Measurements from ENCODE around the gene ASS1.

Gene ASS1

DNA sequence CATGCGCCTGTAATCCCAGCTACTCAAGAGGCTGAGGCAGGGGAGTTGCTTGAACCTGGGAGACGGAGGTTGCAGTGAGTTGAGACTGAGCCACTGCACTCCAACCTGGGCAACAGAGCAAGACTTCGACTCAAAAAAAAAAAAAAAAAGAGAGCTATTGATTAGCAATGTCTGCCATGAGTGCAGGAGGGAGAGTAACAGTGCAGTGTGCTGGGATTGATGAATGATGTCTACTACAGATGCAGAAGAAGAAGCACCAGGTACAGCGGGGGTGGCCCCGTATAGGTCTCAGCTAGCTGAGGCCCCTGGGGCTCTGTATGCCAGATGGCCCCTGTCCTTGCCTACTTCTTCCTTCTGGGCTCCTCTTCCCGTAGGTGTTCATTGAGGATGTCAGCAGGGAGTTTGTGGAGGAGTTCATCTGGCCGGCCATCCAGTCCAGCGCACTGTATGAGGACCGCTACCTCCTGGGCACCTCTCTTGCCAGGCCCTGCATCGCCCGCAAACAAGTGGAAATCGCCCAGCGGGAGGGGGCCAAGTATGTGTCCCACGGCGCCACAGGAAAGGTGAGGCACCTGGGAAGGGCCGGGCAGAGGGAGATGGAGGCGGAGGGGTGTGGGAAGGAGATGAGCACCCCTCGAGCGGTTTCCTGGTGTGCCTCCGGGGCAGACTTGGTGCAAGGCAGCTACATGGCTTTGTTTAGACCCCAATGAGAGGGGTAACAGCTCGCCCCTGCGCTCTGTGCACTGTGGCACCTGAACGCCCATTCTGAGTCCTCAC lies 13.5 kb downstream of the ASS1 start:
- no peak for DNase-seq

DNA sequence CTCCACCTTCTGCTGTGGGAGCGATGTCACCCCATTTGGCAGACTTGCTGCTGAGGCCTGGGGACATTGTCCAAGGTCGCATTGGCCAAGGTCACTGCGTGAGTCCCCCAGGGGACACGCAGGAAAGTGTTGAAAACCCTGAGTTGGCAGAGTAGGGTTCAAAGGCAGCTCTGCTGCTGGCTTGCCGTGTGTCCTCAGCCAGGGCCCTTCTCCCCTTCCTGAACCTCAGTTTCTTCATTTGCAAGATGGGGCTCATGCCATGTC lies 14.0 kb downstream of the ASS1 start:
- no peak for DNase-seq

DNA sequence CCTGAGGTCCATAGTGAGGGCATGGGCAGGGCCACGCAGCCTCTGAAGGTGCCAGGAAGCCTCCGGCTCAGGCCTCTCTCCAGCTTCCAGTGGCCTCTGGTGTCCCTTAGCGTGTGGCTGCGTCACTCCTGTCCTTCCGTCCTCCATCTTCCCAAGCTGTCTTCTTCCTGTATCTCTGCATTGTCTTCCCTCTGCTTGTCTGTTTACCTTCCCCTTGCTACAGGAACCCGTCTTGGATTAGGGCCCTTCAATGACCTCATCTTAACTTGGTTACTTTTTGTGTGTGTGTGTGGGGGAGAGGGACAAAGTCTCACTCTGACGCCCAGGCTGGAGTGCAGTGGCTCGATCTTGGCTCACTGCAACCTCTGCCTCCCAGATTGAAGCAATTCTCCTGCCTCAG lies 14.4 kb downstream of the ASS1 start:
- DNase-seq, result no peak

DNA sequence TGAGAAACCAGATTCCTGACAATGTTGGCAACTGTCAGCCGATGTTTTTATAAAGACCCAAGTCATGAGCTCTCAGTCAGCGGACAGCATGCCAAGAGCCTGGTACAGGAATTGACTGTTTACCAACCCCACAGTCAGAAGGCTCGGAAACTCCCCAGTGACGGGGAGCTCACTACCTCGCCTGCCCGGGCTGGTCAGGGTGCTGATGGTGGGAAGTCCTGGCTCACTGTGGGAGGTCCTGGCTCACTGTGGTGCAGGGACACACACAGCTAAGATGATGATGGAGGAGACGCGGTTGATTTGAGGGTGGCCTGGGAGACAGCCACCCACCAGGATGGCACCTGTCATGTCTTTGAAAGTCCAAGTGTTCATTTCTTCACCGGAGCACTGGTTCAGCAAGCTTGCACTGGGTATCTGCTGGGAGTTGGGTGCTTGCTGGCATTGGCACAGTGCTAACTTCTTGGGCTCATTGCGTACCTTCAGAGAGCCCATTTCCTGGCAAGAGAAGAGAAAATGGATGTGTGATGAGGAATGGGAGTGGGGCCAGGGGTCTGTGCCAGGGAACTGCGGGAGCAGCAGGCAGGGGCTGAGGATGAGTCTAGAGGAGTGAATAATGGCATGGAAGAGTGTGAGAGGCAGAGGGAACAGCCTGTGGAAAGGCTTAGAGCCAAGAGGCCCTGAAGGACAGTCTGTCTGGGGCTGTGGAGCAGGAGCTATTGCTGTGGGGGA lies 15.3 kb downstream of the ASS1 start:
- DNase-seq, result no peak

DNA sequence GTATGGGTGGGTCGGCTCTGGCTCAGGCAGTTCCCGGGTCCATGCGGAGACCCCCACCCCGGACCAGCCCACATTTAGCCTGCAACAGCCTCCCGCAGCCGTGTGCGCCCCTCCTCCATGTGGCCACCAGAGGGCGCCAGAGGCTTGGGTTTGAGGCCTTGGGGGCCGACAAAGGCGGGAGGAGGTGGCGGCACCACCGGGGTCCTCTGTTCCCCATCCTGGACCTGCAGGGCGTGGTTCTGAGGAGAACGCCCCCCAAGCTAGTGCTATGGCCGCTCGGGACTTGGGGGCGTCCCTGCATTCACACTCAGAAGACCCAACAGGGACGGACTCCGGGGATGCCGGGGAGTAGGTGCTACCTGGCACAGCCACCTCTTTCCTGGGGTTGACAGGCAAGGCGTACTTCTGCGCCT lies 16.5 kb downstream of the ASS1 start:
- DNase-seq, result peak; percentile 15

DNA sequence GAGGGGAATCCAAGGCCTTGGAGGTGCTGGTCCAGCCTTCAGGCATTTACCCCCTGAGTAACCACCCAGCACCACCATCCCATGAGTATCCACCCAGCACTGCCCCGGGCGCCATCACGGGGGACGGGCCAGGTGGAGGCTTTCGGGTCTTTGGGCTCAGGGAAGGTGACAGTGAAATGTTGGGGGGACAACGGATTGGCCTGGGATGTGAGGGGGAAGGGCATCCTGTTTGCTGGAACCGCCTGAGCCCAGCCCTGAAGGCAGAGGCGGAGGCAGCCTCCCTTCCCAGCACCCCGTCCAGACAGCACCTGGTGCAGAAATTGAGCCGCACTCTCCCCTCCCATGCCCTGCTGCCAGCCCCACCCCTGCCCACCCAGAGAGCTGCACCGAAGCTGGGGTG lies 17.0 kb downstream of the ASS1 start:
- DNase-seq, result no peak

DNA sequence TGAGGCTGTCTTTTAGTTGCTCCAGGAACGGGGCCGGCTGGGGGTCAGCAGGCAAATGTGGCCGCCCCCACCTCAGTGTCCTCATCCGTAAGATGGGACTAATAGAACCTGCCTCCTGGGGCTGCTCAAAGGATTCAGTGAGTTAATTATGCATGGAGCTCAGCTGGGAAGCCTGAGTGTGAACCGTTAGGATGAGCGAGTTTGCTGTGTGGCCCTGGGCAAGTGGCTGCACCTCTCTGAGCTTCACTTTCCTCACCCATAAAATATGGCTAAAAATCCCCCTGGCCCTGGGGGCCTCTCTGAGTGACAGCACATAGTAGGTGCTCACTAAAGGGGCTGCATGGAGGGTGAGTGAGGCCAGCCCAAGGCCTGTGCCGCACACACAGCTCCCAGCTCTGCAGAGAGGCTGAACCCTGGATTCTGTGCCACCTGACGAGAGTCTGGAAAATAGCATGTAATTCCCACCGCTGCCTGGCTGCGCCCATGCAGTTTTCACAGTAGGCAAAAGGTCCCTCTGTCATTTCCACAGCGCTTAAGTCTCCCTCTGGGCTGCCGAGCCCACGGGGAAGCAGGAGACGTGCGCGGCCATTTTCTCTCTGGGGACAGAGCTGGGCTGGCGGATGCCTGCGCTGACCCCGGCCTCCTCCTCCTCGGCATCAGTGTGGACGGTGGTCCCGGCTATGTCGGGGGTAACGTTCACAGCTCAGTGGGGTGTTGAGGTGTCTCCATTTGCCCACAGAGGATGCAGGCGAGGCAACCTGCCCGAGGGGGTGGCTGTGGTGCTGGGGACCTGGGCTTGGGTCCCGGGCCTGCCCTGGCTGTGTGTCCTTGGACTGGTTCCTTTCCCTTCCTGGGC lies 18.2 kb downstream of the ASS1 start:
- no peak for DNase-seq

DNA sequence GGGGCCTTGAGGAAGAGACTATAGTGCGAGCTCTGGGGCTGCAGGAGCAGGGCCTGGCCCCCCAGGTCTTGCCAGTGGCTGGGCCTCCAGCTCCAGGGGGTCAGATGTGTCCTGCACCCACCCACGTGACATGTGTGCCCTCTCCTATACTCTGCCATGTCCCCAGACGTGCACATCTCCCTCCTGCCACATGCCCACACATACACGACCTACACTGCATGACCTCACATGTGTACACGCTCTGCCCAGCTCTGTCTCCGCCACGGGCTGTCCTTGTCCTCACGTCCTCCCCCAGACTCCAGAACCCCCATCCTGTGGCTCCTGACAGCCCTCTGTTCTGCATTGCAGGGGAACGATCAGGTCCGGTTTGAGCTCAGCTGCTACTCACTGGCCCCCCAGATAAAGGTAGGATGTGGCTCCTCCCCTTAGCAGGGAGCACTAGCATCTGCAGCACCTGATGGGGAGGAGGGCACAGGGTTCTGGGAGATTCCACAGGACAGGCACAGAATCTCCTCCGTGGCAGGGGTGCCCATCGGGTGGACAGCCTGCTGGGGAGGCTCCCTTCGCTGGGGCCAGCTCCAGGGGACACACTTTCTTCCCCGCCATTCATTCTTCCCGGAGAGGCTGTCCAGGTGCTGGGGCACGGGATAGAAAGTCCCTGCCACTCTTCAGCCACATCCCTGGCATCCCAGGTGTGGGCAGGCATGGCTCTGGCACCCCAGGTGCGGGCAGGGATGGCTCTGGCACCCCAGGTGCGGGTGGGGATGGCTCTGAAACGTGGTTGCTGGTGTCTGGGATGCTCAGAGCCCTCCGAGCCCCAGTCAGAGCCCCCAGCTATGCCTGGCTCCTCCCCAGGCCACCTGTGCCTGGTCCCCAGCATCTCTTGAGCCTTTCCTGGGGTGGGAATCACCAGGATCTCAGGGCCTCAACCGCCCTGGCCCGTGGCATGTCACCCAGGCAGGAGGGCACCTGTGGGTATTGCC lies 19.3 kb downstream of the ASS1 start:
- DNase-seq, result no peak

DNA sequence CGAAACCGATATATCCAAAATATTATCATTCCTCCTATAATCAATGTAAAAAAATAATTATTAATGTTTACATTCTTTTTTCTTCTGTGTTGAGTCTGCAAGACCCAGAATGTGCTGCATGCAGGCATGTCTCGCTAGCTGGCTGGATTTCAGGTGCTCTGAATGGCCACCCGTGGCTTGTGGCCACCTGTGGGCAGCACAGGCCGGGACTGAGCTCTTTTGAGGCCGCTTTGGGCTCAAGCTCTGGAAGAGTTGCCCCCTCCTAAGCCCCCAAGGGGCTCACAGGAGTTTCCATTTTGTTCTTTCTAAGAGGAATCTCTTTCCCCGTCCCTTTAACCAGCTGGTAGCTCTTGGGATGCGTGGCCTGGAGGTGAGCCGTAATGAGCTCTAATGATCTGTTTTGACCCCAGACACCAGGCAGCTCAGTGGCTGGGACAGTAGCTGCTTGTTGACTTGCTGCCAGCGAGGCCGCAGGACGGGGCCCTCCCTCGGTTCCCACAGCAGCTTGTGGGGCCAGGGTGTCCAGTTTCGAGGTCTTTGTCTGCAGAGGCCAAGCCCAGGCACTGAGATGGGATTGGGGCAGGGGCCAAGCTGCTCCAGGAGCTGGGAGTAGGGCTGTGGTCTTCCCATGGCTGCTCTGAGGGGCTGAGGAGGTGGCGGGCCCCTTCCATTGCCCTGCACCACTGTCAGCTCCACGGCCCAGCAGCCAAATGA lies 20.8 kb downstream of the ASS1 start:
- no peak for DNase-seq

DNA sequence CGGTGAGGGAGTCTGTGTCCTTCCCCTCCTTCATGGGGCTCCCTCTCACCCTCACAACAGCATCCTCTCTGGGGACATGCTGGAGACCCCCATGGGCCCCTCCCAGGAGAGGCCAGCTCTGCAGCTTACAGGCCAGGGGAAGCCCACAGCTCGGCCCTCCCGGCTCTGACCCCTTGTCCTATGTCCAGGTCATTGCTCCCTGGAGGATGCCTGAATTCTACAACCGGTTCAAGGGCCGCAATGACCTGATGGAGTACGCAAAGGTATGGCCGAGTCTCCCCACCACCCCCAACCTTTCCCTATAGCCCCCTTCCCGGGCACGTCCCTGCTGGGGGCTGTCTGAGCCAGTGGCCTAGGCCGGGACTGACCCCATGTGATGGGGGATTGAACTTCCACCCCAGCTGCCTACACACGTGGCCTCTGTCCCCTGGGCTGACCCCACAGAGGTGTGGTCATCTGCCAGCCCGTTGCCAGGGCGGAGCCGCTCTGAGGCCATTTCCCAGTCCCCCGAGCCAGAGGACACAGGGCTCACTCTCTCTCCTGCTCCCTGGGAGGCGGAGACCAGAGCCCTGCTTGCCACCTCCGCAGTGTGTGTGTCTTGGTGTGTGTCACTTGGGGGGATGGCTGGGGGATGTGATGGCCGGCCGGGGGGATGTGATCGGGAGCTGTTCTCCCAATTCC lies 21.9 kb downstream of the ASS1 start:
- DNase-seq, result no peak

DNA sequence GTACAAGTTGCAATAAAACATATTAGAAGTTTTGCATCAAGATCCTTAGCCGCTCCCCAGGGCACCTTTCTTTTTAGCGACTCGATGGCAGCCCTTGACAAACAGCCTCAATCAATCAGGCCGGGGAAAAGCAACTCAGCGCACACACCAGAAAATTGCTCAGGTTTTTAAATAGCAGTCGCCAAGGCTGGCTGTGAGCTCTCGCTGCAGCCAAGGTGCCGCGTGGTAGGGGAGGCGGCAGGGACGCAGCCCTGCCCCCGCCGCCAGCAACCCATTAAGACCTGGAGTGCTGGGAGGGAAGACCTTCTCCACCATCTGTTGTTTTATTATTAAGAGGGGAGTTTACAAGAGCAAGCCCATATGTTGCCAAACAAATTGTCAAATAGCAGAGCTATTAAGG lies 22.6 kb downstream of the ASS1 start:
- DNase-seq, result peak; percentile 12

DNA sequence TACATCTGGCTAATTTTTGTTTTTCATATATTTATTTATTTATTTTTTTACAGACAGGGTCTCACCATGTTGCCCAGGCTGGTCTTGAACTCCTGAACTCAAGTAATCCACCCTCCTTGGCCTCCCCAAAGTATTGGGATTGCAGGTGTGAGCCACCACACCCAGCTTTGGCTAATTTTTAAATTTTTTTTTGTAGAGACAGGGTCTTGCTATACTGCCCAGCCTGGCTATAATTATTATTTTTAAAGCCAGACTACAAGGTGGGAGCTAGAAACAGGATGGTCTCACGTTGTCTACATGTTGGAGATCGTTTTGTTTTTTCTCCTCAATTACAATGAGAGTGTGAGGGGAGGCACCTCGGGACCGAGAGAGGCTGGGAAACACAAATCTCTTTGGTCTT lies 23.8 kb downstream of the ASS1 start:
- DNase-seq, result no peak

DNA sequence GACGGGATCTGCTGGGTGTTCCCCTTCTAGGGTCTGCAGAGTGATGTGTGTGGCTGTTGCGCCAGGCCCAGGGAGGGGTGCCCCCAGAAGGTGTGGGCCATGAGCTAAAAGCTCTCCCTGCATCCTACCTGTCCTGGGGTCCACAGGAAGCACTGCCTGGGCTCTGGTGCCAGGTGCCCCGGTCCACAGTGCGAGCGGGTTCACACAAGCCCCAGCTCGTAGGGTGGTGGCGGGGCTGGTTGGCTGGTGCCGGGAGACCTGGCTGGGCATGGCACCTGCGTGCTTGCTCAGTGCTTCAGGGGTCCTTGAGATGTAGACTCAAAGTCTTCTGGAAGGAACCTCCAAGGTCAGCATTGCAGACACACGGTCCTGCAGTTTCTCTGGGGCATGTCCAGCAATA lies 25.5 kb downstream of the ASS1 start:
- DNase-seq, result no peak

DNA sequence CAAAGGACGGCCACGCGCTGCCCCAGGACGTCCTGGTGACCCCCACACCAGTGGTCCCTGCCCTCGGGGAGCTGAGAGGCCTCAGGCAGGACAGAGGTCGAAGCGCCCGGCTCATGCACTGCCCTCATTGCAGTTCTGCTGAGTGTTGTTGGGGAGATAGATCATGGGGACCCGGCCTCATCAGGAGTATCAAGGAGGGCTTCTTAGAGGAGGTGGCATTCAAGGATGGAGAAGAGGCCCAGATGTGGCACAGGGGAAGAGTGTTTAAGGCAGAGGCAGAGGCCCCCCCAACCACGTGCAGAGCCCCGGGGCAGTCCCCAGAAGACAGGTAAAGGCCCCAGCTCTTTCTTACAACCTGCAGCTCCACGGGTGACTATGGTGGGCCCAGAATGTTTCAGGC lies 26.2 kb downstream of the ASS1 start:
- DNase-seq, result no peak

DNA sequence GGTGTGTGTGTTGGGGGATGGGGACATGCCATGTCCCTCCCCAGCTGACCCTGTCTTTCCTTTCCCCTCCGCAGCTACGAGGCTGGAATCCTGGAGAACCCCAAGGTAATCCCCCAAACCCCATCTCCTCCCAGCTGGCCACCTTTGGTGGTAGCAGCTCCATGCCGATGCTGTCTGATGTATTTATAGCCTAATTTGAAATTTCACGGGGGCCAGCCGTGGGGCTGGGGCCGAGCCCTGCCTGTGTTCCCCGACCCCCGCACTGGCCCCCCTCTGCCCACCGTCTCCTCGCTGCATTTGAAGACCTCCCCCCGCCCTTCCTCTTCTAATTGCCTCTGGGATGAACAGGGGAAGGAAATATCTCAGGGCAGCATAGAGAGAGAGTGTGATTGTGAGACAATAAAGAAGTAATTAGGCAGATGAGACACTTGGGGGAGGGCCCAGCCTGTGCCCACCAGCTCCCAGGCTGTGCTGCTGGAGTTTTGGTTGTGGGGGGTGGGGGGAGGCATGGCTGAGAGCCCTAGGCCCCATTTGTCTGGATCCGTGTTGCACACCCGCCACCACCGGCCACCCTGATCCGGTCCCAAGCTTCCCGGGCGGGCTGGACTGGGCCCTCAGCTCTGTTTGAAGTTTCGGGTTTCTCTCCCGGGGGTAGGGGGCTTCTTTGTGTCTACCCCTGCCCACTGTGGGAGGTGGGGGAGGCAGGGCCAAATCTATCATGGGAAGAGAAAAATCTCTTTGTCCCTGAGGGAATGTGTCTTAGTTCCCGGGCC lies 26.8 kb downstream of the ASS1 start:
- DNase-seq, result no peak

DNA sequence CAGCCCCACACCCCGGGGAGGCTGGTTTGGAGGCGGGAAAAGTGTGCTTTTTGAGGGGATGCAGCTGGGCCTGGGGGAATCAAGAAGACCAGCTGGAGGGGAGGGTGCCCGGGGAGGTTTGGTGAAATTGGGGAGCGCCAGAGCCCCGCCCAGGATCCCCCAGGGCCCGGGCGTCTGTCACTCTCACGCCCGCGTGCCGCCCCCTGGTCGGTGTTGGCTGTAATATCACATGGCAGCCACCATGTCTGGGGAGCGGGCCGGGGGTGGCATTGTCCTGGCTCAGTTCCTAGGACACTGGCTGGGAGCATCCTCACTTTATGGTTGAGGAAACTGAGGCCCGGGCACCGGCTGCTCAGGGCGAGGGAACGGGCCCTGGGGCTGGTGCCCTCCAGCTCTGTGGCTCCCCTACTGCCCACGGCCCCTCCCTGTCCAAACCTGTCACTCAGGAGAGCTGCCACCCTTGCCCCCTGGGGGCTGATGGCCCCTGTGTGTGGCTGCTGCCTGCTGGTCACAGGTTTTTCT lies 27.5 kb downstream of the ASS1 start:
- no peak for DNase-seq

DNA sequence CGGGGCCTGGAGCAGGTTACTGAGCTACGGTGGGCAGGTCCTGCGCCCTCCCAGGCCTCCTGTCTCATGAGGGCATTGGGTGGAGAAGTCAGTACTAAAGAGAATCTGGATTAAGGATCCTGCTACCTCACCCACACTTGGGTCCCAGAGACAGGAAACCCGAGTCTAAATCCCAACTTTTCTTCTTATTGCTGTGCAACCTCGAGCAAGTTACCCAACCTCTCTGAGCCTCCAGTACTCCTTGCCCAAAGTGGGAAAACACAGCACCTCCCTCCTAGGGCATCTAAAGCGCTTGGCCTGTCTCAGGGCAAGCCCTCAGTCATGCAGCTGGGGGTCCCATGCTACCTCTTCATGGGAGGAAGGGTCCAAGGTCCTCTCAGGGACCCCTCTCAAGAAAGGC lies 28.2 kb downstream of the ASS1 start:
- no peak for DNase-seq

DNA sequence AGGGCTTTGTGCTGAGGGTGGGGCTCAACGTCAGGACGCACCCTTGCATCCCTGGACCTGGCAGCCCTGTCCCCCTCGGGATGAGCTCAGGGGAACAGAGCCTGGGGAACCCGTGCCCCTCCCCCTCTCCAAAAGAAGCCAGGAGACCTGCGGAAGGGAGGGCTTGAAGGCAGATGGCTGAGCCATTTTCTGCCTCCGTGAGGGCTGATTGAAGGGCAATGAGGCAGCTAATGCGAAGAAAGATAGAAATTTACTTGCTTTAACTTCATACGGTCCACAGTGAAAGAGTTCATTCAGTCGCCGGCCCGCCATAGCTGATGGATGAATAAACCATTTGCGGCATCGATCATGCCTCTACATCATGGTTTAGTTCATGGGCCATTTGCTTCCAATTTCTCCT lies 28.8 kb downstream of the ASS1 start:
- no peak for DNase-seq

DNA sequence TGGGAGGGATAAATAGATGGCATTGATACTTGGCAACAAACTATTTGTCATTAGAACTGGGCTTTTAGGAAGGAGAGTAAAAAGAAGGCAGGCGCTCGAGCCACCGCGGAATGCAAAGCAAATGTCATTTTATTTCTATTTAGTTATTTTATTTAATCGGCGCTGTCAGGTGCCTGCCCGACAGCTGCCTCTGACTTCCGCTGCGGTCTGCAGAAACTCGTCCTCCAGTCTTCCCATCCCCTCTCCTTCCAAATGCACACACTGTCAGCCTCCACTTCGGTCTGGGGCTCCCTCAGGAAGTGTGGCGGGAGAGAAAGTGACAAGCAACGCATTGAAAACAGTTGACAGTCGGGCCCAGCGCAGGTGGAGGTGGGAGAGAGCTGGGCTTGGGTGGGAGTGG lies 29.3 kb downstream of the ASS1 start:
- no peak for DNase-seq

DNA sequence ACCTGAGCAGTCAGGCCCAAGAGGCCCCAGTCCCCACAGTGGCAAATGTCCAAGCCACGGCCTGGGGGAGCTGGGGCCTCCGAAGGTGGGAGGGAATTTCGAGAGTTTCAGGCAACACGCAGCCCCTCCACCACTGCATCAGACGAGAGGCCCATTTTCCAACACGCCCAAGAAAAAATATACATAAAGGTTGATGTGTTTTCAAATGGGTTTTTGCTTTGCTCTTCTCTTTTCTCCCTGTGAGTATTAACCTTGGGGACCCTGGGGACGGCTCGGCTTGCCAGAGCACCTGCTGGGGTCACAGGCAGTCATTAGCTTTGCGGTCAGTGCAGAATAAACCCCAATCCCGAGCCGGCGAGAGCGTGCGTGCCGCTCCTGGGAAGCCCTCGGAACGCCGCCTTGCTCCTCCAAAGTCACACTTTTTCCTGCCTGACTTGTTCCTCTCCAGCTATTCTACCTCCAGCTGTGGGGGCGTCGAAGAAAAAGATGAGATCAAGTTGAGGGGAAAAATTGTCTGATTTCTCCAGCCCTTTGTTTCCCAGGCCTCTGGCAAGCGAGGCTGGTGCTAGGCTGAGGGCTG lies 31.5 kb downstream of the ASS1 start:
- no peak for DNase-seq
